IPS DF 4.7 (cell line): Measurements from ENCODE around the gene CSPG5.

Source experiments
- DNase-seq: peaks from one replicate; pipeline ENCODE4 v3.0.0-alpha.2; 2013; ENCODE audit warnings: low spot score; ENCODE audit errors: extremely low read depth

CSPG5 gene, protein sequence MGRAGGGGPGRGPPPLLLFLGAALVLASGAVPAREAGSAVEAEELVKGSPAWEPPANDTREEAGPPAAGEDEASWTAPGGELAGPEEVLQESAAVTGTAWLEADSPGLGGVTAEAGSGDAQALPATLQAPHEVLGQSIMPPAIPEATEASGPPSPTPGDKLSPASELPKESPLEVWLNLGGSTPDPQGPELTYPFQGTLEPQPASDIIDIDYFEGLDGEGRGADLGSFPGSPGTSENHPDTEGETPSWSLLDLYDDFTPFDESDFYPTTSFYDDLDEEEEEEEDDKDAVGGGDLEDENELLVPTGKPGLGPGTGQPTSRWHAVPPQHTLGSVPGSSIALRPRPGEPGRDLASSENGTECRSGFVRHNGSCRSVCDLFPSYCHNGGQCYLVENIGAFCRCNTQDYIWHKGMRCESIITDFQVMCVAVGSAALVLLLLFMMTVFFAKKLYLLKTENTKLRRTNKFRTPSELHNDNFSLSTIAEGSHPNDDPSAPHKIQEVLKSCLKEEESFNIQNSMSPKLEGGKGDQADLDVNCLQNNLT

DNA sequence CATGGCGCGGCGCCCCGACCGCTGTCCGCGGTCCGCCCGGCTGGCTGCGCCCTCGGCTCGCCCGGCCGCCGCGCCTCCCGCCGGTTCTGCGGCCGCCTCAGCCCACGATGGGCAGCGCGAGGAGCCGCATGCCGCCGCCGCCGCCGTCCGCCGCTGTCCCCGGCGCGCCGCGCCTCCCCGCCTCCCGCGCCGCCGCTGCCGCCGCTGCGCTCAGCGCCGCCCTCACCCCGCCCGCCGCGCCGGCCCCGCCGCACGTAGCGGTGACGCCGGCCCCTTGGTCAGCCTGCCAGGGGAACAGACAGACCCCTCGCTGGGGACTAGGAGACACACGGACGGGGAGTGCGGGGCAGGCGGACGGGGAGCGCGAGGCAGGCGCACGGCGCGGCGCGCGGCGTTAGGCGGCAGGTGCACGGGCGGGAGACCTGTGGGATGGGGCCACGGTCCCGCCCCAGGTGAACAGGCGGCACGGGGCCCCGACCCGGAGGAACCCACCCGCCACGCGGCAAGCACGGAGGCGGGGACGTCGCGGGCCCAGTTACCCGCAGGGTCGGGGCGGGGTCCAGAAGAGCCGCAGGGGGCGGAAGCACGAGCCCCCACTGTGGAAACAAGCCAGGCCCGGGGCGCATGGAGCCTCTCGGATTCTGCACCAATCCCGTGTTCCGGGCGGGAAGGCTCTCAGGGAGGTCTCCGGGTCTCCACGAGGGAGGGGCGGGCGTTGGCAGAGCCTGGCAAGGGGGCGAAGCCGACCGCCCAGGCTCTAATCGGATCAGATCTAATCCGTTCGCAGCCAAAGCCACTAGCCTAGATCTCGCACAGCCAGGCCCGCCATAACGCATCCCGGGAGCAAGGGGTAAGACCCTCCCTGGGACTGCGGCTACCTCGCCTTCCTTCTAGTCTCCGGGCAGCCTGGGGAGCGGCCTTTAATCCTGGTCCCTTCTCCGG lies at the start of gene CSPG5:
CSPG5 (minus strand) TSS at position 175 of the 942 bp plus-strand sequence; CDS start at position 3, 172 bp downstream.
- DNase-seq = no peak

DNA sequence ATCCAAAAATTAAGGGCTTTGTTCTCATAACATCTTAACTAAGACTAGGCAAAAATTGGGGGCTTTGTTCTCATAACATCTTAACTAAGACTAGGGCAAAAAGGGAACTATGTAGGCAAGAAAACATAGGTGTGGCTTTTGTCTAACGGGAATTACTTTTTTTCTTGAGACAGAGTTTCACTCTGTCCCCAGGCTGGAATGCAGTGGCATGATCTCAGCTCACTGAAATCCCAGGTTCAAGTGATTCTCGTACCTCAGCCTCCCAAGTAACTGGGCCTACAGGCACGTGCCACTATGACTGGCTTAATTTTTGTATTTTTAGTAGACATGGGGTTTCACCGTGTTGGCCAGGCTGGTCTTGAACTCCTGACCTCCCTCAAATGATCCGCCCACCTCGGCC lies 49.8 kb upstream of the CSPG5 start:
- DNase-seq = no peak

DNA sequence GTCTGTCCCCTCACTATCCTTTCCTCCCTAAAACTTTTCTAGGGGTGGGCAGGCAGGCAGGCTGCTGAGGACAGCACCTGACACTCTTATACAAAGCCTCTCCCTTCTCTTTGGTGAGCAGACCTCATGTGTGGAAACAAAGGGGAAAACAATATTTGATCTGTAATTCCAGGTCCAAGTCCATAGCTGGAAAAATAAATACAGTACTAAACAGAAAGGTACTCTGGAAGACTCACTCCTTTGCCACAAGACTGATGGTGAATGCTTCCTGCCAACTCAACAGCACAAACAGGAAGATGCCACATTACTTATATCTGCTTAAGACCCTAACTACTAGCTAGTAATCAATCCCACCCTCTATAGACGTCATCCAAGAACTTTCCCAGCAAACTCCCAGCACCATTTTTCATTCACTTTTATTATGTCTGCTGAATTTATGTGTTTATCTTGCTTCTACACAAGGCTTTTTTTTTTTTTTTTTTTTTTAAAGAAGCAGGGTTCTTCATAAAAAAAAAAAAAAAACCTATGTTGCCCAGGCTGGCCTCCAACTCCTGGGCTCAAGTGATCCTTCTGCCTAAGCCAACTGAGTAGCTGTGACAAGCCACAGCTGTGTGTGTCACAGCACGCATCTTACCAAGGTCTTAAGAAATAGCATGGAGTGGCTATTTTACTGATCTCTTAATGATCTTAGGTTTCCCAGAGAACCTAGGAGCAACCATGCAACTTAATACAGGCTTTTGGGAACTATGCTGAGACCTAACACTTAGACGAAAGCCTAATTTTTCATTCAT lies 44.2 kb upstream of the CSPG5 start:
- no peak for DNase-seq

DNA sequence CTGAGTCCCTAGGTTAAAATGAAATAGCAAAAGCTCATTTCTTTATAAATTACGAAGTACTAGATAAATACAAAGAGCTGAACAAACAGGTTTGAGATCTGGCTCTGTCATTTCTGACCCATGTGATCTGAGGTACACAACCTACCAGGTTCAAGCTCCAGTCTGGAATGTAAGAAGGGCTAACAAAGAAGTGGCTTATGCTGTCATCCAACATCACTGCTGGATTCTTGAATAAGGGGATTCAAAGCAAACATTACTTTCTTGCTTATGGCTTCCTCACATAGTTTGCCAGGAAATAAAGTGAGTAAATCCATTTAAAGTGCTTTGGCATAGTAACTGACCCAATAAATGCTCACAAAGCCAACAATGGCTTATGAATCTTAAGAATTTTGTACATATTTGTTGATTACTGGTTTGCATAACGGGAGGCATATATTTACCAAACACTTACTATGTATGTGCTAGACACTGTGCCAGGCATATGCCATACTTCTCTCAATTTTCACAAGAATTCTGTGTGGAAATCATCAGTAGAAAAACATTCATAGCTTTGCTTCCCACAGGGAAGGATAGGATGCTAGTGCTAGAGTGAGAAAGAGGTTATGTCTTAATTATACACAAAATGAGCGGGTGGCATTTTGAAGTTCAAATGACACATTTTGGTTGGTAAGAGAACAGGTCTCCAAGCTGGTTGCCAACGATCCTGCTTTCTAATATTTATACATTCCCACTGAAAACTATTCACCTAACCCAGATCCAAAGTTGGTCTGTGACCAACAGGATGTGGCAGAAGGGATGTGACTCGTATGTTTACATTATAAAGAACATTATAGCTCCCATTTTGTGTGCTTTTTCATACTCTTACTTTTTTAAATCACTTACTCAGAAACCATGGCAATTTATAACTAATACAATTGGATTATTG lies 38.7 kb upstream of the CSPG5 start:
- DNase-seq = no peak

DNA sequence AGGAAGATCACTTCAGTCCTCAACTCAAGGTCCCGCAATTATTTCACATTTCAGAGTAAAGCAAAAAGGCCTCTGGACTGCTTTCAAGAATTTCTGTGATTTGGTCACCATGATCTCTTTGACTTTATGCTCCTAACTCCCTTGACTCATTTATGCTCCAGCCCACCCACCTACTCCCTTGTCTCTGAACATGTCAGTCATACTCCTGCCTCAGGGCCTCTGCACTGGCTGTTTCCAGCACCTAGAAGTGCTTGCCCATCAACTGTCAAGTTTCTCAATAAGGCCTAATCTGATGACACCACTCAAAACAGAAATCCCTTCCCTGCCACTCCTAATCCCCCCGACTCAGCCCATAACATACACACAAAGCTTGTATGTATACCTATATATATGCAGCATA lies 36.1 kb upstream of the CSPG5 start:
- DNase-seq = no peak

DNA sequence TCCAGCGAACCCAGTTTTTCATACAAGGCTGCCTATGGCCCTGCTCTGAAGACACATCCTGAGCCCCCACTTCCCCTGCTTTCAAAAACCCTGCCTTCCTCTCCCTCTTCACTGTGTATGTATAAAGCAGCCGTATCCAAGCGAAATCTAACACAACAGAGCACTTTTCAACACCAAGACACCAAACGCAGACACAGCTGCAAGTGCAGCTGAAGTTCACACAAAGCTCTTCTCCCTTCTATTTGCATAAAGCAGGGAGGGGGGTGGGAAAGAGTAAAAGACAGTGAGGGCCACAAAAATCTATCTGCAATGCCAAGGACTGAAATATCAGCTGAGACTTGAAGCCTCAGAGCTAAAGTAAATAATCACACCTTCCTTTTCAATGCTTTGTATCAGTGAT lies 35.1 kb upstream of the CSPG5 start:
- no peak for DNase-seq

DNA sequence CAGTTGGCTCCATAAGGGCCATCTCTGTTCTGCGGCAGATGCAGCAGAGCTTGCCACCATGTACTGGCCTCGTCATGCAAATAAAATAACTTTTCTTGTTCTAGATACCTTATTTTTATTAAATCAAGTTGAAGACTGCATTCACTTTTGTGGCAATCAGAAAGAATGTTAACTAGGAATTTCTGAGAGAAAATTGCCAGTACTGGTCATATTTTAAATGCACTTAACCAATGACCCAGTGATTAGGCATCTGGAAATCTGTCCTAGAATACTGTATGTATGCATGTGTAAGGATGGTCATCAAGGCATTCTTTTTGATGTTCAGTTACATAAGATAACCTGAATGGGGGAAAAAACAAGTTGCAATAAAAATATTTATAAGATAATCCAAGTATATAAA lies 34.2 kb upstream of the CSPG5 start:
- DNase-seq = no peak

DNA sequence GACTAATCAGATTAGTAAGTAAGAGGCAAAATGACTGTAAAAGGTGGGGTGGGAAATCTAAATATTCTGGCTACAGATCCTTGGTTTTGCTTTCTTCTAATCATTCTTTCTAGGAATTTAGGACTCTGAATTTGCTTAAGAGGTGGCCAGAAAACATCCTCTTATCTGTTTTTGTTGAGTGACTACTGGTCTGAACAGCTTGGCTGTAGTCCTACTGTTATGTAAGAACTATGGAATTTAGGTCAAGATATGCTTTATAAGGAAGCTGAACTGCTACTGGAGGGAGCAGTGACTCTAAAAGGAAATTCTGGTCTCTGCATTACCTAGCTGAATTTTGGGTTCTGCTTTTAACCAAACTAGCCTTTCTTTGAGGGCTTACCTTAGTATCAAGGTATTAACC lies 33.5 kb upstream of the CSPG5 start:
- no peak for DNase-seq

DNA sequence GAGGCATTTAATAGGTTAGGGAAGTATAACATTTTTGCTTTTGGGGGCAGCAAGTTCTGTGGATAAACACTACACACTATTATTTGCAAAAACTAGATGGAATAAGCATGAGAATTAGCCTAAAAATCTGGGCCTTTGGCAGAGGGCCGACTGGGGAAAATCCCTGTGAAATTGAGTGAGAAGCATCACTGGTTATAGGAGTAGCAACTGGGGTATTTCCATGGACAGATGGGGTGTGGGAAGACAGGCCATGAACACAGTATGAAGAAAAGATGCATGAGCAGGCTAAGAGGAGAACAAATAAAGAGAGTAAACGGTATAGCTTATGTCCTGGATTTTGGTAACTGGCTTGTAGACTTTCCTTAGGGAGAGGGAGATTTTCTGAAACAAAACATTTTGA lies 32.9 kb upstream of the CSPG5 start:
- DNase-seq = no peak

DNA sequence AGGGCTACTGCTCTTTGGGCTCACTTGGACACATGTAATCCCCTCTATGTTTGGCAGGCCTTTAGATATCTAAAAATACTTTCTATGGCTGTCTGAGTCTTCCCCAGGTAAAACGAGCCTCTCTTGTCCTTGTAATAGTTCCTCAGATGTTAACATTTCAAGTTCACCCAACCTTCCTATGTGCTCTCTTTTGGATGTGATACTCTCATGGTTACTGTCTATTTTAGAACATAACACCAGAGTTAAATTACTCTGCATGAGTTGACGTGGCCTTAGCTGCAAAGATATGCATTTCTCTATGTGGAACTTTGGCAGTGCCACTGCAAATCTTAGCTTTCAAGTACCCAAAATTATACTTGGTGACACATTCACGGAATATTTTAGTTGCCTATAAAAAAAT lies 31.9 kb upstream of the CSPG5 start:
- no peak for DNase-seq

DNA sequence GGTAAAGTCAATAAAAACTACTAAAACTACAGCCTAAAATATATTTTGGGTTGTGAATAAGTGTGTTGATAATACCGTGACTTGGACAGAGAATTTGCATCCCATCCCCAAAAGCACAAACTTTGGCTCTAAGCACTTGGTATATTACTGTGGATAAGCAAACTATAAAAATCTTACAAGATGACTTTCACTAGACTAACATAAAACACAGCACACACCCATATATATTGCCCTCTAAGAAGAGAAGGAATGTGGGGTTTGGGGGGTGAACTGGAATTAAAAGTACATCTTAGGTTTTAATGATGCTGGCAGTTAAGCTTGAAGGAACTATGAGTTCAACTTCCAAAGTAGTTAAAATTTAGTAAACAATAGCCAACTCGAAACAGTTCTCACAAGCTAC lies 28.7 kb upstream of the CSPG5 start:
- DNase-seq = no peak

DNA sequence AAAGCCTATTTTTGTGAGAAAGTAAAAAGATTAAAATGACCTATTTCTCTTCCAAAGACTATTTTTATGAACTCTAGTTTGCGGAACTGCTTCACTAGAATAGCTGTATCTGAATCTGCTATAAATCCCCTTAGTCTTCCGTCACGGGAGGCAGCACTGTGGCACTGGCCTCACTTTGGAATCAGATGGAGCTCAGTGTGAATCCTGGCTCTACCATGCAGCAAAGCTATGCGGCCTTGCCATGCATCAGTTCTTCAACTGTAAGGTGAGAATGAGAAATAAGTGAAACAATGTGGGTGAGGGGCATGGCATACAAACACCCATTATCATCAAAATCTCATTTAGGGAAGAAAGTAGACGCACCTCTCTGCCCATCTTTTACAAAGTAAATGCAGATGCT lies 27.5 kb upstream of the CSPG5 start:
- DNase-seq = no peak

DNA sequence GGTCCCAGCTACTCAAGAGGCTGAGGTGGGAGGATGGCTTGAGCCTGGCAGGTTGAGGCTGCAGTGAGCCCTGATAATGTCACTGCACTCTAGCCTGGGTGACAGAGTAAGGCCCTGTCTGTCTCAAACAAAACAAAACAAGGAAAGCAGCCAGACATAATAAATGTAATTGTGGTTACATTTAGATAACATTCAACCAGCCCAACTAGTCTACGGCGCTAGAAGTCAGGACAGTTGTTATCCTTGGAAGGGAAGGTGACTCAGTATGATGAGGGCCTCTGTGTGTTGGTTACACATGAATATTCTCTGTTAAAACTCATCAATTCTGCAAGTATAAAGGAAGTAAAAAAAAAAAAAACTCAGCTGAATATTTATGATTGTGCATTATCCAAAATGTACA lies 27.0 kb upstream of the CSPG5 start:
- no peak for DNase-seq

DNA sequence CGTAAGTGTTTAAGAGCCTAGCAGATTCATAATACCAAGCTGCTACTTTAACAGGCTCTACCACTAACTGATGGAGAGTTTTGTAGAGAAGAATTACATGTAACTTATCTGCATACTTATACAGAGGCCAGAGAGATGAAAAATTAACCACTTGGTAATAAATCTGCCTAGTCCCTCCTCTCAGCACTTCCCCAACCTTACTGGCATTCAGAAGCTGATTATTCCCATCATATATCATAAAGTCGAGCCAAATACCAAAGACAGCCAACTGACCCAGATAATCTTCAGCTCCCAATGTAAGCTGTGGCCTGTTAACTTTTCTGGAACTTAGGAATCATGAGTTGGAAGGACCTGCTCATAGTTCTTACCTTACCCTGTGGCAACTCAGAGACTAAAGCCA lies 25.5 kb upstream of the CSPG5 start:
- DNase-seq = no peak

DNA sequence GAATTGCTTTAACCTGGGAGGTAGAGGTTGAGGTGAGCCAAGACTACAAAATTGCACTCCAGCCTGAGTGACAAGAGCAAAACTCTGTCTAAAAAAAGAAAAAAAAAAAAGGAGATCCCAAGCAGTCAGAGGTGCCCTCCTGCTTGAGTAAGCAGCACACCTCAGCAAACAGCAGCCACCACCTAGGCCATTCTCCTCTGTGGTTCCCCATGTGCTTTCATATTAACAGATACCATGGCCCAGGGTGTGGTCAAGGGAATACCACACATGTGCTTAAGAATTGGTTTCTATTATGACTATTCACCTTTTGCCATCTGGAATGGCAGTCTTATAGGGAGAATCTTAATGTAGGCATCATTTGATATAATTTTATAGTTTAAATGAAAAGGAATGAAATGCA lies 24.7 kb upstream of the CSPG5 start:
- DNase-seq = no peak

DNA sequence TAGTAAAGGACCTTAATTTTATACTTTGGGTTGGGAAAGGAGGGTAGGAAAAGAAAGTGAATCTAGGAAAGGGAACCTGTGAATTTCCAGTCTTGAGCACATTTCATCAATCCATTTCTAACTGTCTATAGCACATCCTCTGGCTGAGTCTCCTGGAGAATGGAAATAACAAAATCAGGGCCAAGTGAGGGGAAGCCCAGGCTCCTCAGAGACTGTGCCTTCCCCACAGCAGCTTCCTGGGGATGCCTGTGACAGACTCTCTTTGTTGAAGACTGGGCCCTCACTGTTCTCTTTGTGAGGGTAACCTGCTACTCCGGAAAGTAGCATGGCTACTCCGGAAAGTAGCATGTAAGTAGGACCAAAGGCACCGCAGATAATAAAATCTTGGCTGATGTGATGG lies 22.6 kb upstream of the CSPG5 start:
- DNase-seq = no peak

DNA sequence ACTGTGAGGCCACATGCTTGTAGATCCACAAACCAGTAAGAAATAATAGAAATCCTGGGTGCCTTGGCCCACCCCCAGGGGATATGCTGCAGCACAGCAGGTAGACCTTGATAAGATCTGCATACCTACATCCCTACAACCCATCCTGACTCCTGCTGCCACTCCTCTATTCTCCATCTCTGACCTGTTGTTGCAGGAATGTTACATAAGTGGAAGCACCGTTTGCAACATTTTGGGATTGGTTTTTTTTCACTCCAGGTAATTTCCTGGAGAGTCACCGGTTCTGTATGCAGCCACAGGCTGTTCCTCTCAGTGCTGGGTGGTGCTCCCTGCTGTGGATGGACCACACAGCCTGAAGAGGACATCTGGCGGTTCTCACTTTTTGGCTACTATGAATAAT lies 16.1 kb upstream of the CSPG5 start:
- peak; percentile 33 for DNase-seq

DNA sequence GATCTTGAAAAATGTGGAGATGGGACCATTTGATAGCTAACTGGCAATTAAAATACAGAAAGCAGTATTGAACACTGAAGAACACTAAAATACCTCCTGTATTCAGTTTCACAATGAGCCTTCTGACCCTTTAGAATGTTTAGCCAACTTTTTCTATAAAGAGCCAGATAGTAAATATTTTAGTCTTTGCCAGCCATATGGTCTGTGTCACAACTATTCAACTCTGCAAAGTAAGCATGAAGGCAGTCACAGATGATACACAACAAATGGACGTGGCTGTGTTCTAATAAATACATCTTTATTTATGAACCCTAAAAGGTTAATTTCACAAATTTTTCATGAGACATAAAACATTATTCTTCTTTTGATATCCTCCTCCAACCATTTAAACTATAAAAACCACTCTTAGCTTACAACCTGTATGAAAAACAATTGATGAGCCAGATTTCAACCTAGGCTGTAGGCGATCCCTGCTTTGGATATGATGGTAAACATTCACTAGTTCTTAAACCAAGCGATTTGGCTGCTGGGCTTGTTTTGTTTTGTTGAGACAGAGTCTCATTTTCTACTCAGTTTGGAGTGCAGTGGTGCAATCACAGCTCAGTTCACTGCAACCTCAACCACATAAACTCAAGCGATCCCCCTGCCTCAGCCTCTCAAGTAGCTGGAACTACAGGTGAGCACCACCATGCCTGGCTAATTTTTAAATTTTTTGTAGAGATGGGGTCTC lies 13.6 kb upstream of the CSPG5 start:
- DNase-seq = no peak

DNA sequence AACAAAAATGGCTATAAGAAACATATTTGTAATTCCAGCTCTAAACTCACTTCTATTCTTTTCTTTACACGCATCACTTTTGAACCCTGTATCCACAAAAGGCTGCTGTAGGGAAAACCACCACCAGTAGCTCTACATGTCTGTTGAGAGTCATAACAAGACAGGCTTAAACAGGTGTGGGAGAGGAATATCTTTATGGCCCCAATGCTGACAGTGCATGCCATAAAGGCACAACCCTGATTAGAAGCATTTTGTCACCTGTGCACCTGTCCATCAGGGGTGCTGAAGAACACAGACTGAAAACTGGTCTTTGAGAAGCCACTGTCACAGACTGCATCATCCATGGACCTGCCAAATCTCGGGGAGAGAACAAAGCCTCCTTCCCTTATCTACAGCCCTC lies 11.6 kb upstream of the CSPG5 start:
- no peak for DNase-seq

DNA sequence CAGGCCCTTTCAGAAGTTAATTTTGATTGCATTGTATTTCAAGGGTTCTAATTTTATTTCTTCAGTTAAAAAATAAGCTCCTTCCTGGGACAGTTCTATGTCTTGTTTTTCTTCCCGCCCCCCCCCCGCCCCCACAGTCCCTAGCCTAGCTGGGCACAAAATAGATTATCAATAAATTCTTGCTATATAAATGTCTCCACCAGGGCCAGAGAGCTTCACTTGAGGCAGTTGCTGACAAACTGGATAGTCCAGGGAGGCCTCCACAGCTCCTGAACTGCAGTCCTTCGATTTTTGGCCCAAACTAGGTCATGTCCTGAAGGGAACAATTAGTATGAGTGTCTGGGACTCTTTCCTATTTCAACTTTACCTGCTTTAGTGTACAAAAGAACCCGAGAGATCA lies 9.9 kb upstream of the CSPG5 start:
- no peak for DNase-seq
